ENCODE measurements around the gene RPP40.

DNA sequence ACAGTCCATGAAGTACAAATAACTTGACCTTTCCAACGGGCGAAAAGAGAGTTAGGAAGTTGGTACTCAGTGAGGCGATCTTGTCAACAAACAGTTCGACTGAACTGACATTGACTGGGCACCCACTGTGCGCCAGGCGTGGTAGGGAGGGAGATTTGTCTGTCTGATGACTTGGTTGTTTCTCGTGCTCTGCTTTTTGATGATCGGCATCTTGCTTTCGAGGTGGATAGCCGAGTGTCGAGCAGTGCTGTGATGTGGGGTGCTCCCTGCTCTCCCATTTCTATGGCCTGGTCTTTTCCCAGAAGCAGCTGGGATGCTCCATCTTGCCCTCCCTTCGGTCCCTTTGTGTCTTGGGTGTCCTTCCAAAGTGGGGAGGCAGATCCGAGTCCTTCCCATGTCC lies 30.4 kb downstream of the RPP40 start:
- TF ChIP-seq CTCF (IDR thresholded peaks at IDR 0.05; ENCODE audit: borderline replicate concordance, extremely low read depth, low read length, poor library complexity, severe bottlenecking) (no peak), EZH2 (IDR thresholded peaks at IDR 0.05; ENCODE audit: borderline replicate concordance, low read depth, low read length, severe bottlenecking) (no peak)
